Activated CD4-positive, alpha-beta memory T cell treated with anti-CD3 and anti-CD28 coated beads, Interleukin-2, amount 10 ng/mL, durations not matched to agents 7 days and 5 days (primary cell): ENCODE results near the gene SYT2. TPM values are rescaled to one million over a fixed set of nuclear protein-coding genes. Genes with fewer than 3 reads are reported as not detected.

Experiments
- CTCF ChIA-PET: fragments of 350-600 bp; sonication (Branson Sonifier 250); formaldehyde crosslinking; loops from one replicate; lab custom pipeline; 2021; ENCODE audit warnings: antibody characterized with exemption, inconsistent platforms; lab: Charles Lee
- POLR2A ChIA-PET: fragments of 350-600 bp; sonication (Branson Sonifier 250); formaldehyde crosslinking; loops from one replicate; lab custom pipeline; 2021; ENCODE audit warnings: antibody characterized with exemption; lab: Charles Lee
- DNase-seq: peaks from one replicate; pipeline ENCODE4 v3.0.0-alpha.2; 2020
- H3K27ac Mint-ChIP-seq: one replicate; pipeline ENCODE4 v1.8.0; 2021; ENCODE audit warnings: mild to moderate bottlenecking, mixed read lengths
- H3K27me3 Mint-ChIP-seq: one replicate; pipeline ENCODE4 v1.8.0; 2021; ENCODE audit warnings: mixed read lengths
- H3K36me3 Mint-ChIP-seq: one replicate; pipeline ENCODE4 v1.8.0; 2021; ENCODE audit warnings: low read depth, mixed read lengths
- H3K4me1 Mint-ChIP-seq: one replicate; pipeline ENCODE4 v1.8.0; 2021; ENCODE audit warnings: mixed read lengths
- H3K4me3 Mint-ChIP-seq: one replicate; pipeline ENCODE4 v1.8.0; 2021; ENCODE audit warnings: mild to moderate bottlenecking, mixed read lengths
- H3K9me3 Mint-ChIP-seq: one replicate; pipeline ENCODE4 v1.8.0; 2021; ENCODE audit warnings: mixed read lengths
- total RNA-seq, 2 experiments: library from RNA; stranded (reverse); gene quantifications; one replicate each; pipeline ENCODE4 v1.2.3, GENCODE V29; 2021

Gene SYT2
- total RNA-seq, 2 experiments from 2014 or later, result not detected

DNA sequence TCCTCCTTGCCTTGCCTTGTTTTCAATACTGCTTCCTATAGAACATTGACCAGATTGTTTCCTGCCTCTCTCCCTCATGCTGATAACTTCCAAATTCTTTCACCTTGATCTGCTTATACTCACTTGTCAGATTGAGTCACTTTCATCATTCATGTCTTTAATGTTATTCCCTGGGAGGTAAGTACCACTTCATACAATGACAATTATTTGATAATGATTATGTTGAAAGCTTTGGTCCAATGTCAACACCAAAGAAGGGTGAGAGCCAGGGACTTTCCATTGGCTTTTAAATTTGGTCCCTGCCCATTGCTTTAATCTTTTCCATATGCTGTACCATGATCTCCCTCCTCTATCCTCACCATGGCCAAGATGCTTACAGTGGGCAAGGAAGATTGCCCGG, 137.4 kb downstream of the SYT2 start:
- peaks cover 2% of the 10 kb centered on the region for H3K36me3 Mint-ChIP-seq
- ChIA-PET POLR2A (no interaction called here), CTCF (interaction anchor here (1.3 to 1.9 kb wide), 3 partner anchors 39 to 147 kb away, joined by 3 to 6 read pairs (median 5); no protein-coding TSS in a partner anchor)

DNA sequence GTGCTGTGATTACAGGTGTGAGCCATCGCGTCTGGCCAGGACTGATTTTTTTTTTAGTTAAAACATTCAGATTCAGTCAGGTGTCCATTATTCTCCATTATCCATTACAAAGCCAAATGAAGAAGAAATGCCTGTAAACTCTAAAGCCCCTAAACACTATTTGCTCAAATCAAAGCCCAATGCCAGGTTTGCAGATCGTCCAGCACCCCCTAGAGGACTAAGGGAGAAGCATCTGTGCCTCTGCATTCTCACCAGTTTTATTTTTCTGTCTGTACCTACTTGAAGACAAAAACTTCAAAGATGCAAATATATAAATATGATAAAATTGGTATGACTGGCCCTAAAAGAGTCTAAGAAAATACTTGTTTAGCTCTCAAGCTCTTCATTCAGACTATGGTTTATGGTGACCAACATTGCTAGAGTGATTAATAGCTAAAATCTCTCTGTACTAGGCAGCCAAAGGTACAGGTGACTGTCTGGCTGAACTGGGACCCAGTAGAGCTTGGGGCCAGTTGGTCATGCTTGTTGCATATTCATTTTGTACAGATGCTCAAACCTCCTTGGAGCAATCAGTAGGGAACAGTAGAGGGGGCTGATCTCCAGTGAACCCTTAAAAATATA, 138.4 kb downstream of the SYT2 start:
- no peaks in the 10 kb centered on the region for H3K27me3 Mint-ChIP-seq
- H3K4me1 Mint-ChIP-seq, result peaks cover 3% of the 10 kb centered on the region
- peak; percentile 35 for DNase-seq
- ChIA-PET POLR2A (interaction anchor here (1.0 kb wide), 1 partner anchor 107 kb away, joined by 3 read pairs; no protein-coding TSS in a partner anchor), CTCF (interaction anchor here (0.7 to 2.2 kb wide), 15 partner anchors 9 to 285 kb away, joined by 3 to 7 read pairs (median 4); partner anchors contain the start of gene UBE2T)
- H3K4me3 Mint-ChIP-seq, result no peak overlapping the region
- no peaks in the 10 kb centered on the region for H3K9me3 Mint-ChIP-seq
- H3K27ac Mint-ChIP-seq, result no peak overlapping the region
- H3K36me3 Mint-ChIP-seq, result peaks cover 2% of the 10 kb centered on the region

More for the DNA sequence above, 137.4 kb downstream of the SYT2 start:
- no peaks in the 10 kb centered on the region for H3K4me1 Mint-ChIP-seq
- H3K4me3 Mint-ChIP-seq, result no peak overlapping the region
- H3K27me3 Mint-ChIP-seq, result no peaks in the 10 kb centered on the region
- no peak for DNase-seq
- no peak overlapping the region for H3K27ac Mint-ChIP-seq
- H3K9me3 Mint-ChIP-seq, result no peaks in the 10 kb centered on the region

DNA sequence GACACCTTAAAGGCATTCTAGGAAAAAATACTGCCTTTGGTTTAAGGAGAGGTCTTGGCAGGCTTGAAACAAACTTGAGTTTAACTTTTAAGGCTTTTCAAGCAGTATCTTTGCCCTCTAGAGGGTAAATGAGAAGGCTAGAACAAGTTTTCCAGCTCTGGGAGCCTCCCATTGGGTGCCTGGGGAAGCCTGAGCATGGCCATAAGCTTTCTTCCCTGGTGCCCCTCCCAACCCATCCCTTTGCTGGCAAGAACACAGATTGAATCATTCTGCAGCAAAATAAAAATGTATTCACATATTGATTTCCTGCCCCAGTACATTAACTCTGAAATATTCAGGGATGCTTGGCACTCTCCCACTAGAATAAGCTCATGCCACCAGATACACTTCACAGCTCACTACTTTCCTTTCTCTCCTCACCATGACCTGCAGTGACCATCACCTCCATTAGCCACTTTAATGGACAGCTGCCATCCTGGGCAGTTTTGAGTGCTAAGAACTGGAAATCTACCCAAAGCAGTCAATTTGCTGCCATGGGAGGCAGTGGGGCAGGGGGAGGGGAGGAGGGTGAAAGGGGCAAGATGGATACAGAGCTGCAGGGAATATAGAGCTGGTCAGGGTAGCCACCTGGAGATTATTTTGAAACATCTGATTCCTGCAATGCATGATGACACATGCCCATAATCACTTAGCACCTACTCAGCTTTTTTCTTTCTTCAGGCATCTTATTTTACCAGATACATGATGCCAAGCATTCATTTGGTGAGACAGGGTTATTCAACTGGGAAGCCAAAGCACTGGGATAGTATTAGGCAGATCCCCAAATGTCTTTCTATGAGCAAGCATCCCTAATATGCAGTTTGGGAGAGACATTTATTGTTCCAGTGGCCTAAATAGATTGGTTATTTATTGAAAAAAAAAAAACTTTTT, 140.6 kb downstream of the SYT2 start:
- ChIA-PET POLR2A (no interaction called here), CTCF (interaction anchor here (0.5 to 1.6 kb wide), 2 partner anchors 228 to 1731 kb away, joined by 4 read pairs; partner anchors contain the start of gene UBE2T)
- no peak overlapping the region for H3K27ac Mint-ChIP-seq
- H3K4me1 Mint-ChIP-seq, result peaks cover 12% of the 10 kb centered on the region
- no peaks in the 10 kb centered on the region for H3K9me3 Mint-ChIP-seq
- no peaks in the 10 kb centered on the region for H3K27me3 Mint-ChIP-seq
- DNase-seq, result no peak
- no peak overlapping the region for H3K4me3 Mint-ChIP-seq
- H3K36me3 Mint-ChIP-seq, result peaks cover 2% of the 10 kb centered on the region

DNA sequence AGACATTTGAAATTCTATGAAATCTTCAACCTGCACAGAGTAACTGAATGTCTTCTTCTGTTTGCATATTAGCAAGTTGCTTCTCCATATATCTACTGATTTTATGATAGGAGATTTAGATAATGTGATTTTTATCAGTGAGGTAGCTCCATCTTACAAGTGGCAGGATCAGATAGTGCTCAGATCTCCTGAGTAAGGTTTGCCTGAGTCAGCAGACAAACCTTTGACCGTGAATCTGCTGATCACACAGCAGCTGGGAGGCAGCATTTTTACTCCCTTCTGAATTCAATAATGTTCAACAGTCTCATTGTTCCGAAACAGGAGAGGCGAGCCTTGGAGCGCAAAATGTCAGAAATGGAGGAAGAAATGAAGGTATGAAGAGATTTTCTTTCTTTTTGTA, 141.4 kb downstream of the SYT2 start:
- H3K36me3 Mint-ChIP-seq, result peaks cover 2% of the 10 kb centered on the region
- no peak overlapping the region for H3K4me3 Mint-ChIP-seq
- ChIA-PET POLR2A (no interaction called here), CTCF (interaction anchor here (0.5 to 1.6 kb wide), 3 partner anchors 151 to 1730 kb away, joined by 4 read pairs; partner anchors contain the start of gene UBE2T)
- no peaks in the 10 kb centered on the region for H3K27me3 Mint-ChIP-seq
- no peak overlapping the region for H3K27ac Mint-ChIP-seq
- no peaks in the 10 kb centered on the region for H3K9me3 Mint-ChIP-seq
- no peak for DNase-seq
- H3K4me1 Mint-ChIP-seq, result peaks cover 12% of the 10 kb centered on the region

DNA sequence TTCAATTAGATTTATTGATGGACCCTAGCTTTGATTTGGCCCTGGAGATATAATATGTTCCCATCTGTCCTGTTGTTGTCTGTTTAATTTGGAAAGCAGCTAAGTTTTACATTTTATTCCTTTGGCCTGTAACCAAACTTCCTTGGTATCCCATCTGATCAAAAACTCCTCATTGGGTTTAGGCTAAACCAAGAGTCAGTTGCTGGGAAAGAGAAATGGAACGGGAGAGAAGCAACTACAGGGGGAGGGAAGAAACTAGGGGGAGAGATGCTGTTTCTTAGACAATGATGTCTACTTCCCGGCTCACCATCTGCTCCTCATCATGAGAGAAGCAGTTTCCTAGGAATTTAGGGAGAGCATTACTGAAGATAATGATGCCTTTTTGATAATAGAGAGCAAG, 141.8 kb downstream of the SYT2 start:
- Mint-ChIP-seq H3K27ac (no peak overlapping the region), H3K4me3 (no peak overlapping the region), H3K27me3 (no peaks in the 10 kb centered on the region), H3K4me1 (peaks cover 12% of the 10 kb centered on the region), H3K9me3 (no peaks in the 10 kb centered on the region), H3K36me3 (peaks cover 2% of the 10 kb centered on the region)
- ChIA-PET CTCF (interaction anchor here (1.1 to 1.6 kb wide), 2 partner anchors 151 to 227 kb away, joined by 4 read pairs; partner anchors contain the start of gene UBE2T), POLR2A (no interaction called here)
- no peak for DNase-seq

DNA sequence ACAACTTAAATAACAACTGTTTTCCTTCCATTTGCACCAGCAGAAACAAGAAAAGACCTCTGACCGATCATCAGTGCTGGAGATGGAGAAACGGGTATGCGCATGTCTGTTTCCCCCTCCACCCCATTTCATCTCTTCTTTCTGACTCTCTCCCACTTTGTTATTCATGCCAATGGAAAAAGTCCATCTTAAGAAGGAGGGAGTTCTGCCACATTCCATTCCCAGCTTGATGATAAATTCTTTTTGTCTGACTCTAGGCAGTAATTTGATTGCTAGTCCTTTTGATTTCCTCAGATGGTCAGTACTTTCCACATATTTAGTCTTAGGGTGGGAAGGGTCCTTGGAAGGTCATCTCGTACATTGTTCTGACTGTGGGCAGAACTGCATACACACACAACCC, 142.5 kb downstream of the SYT2 start:
- Mint-ChIP-seq H3K9me3 (no peaks in the 10 kb centered on the region), H3K27ac (no peak overlapping the region), H3K4me1 (peaks cover 12% of the 10 kb centered on the region), H3K4me3 (no peak overlapping the region), H3K36me3 (peaks cover 2% of the 10 kb centered on the region), H3K27me3 (no peaks in the 10 kb centered on the region)
- ChIA-PET POLR2A (no interaction called here), CTCF (interaction anchor here (1.1 kb wide), 1 partner anchor 152 kb away, joined by 4 read pairs; no protein-coding TSS in a partner anchor)
- no peak for DNase-seq

DNA sequence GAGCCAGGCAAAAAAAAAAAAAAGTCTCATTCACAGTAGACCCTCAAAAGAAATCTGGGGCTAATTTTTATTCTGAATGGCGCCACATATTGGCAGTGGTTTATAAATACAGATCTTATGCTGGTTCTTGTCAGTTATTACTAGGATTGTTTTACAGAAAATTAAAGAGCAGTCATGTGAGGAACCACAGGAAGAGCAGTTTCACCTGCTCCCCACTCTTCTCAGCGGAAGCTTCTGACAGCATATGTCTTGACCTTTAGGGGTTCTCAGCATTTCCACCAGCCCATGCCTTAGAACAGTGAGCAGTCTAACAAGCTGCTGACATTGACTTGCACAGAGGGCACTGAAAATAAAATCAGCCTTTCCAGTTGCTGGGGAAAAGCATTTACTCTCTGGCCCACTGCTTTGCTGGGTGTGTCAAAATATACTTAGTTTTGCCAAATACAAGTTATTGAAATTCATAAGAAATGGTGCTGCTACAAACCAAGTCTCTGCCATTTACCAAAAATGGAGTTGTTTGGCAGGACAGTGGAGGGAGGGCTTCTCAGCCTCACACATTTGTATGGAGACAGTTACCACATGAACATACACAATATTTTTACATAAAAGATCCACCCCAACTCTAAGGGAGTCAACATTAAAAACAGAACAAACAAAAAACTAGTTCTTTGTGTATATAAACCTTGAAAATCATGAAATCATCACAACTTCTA, 144.2 kb downstream of the SYT2 start:
- H3K4me3 Mint-ChIP-seq, result no peak overlapping the region
- no peak overlapping the region for H3K27ac Mint-ChIP-seq
- H3K9me3 Mint-ChIP-seq, result no peaks in the 10 kb centered on the region
- peaks cover 2% of the 10 kb centered on the region for H3K36me3 Mint-ChIP-seq
- peaks cover 17% of the 10 kb centered on the region for H3K4me1 Mint-ChIP-seq
- ChIA-PET POLR2A (no interaction called here), CTCF (interaction anchor here (1.2 to 1.3 kb wide), 2 partner anchors 8 to 216 kb away, joined by 3 read pairs; no protein-coding TSS in a partner anchor)
- no peak for DNase-seq
- no peaks in the 10 kb centered on the region for H3K27me3 Mint-ChIP-seq

DNA sequence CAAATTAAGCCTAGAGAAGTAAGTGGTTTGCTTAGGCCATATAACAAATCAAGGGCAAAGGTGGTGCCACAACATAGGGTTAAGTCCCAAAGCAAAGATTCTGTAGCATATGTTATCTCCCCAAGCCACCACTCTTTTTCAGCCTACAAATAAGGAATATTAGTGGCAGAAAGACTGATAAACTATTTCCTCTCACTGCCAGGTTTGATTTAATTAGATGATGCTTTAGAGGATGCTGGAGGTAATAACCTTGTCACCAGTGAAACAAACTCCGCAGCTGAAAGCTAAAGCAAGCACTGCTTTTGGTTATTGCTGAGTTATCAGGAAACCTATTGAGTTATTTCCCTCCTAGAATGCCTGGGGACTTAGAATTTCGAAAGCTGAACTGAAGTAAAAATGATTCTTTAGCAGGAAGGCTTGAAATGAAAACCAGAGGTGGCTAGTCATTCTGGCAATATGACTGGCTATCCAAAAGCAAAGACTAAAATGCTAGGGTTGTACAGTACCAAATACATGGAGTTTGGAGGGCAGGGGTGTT, 145.2 kb downstream of the SYT2 start:
- peaks cover 17% of the 10 kb centered on the region for H3K4me1 Mint-ChIP-seq
- no peaks in the 10 kb centered on the region for H3K9me3 Mint-ChIP-seq
- H3K36me3 Mint-ChIP-seq, result peaks cover 2% of the 10 kb centered on the region
- ChIA-PET CTCF (interaction anchor here (0.6 to 1.2 kb wide), 2 partner anchors 9 to 17 kb away, joined by 3 read pairs; no protein-coding TSS in a partner anchor), POLR2A (no interaction called here)
- DNase-seq, result no peak
- H3K27me3 Mint-ChIP-seq, result no peaks in the 10 kb centered on the region
- H3K4me3 Mint-ChIP-seq, result no peak overlapping the region
- H3K27ac Mint-ChIP-seq, result no peak overlapping the region

DNA sequence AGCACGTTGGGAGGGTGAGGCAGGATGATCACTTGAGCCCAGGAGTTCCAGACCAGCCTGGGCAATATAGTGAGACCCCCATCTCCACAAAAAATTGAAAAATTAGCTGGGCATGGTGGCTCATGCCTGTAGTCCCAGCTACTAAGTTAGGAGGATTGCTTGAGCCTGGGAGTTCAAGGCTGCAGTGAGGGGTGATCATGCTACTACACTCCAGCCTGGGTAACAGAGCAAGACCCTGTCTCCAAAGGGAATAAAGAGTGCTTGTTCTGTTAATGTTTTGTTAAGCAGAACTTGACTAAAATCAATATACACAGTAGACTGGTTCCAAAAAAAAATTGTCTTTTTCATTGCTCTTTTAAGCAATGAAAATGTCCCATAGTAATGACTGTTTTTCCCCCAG, 146.4 kb downstream of the SYT2 start:
- H3K27ac Mint-ChIP-seq, result no peak overlapping the region
- peaks cover 17% of the 10 kb centered on the region for H3K4me1 Mint-ChIP-seq
- no peak overlapping the region for H3K4me3 Mint-ChIP-seq
- no peak for DNase-seq
- no peaks in the 10 kb centered on the region for H3K27me3 Mint-ChIP-seq
- ChIA-PET POLR2A (no interaction called here), CTCF (no interaction called here)
- no peaks in the 10 kb centered on the region for H3K36me3 Mint-ChIP-seq
- H3K9me3 Mint-ChIP-seq, result no peaks in the 10 kb centered on the region

DNA sequence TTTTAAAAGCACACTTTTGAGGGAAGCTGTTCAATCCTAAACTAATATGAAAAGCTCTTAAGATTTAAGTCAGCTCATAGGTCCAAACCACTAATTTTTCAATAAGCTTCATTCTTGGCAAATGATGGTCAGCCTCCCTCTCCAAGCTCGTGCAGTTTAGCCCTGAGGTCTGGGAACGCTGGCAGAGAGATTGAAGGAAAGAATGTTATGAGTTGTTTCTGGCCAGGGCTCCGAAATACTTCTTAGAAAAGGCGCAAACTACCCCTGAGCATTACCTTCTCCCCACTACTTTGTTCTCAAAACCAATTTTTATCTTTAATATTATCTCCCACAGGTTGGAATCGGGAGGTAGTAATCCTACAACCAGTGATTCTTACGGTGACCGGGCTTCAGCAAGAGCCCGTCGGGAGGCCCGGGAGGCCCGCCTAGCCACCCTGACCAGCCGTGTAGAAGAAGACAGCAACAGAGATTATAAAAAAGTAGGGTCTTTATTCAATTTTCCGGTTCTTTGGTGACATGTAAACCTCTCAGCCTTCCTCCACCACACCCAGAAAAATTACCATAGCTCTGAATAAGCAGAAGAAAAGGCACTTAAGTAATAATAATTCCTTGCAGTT, 147.7 kb downstream of the SYT2 start:
- no peak for DNase-seq
- H3K4me1 Mint-ChIP-seq, result peaks cover 17% of the 10 kb centered on the region
- no peaks in the 10 kb centered on the region for H3K27me3 Mint-ChIP-seq
- H3K27ac Mint-ChIP-seq, result no peak overlapping the region
- no peaks in the 10 kb centered on the region for H3K36me3 Mint-ChIP-seq
- no peaks in the 10 kb centered on the region for H3K9me3 Mint-ChIP-seq
- CTCF ChIA-PET, result interaction anchor here (1.3 kb wide), 1 partner anchor 10 kb away, joined by 3 read pairs; no protein-coding TSS in a partner anchor
- no peak overlapping the region for H3K4me3 Mint-ChIP-seq
- POLR2A ChIA-PET, result no interaction called here

DNA sequence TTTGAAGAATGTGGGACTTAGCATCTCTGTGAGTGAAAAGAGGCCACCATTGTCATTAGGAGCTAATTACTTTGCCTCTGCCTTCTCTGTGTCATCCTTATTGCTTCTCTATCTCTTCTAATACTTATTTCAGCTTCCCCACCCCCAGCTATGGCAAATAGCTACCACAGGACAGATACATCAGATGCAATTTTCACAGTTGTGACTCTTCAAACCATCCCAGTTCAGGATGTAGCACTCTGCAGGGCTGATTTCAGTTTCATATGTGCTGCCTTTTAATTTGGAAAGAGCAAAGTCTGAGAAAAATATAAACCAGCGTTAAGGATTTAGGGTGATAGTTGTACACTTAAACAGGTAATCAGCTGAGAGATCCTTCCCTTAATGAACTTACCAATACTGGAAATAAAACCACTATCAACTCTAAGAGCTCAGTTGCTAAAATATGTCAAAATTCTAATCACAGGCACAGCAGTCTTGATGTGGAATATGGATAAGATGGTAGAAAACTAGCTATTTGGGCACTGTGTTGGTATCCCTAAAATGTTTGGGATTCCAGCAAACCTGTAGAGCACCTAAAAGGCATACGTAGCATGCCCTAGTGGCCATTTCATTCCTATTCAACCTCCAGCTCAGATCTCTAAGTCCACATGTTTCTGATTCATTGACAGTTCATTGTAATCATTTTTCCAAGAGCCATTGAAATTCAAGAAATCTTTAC, 148.4 kb downstream of the SYT2 start:
- H3K4me1 Mint-ChIP-seq, result peaks cover 13% of the 10 kb centered on the region
- no peaks in the 10 kb centered on the region for H3K36me3 Mint-ChIP-seq
- H3K9me3 Mint-ChIP-seq, result no peaks in the 10 kb centered on the region
- POLR2A ChIA-PET, result no interaction called here
- no peaks in the 10 kb centered on the region for H3K27me3 Mint-ChIP-seq
- CTCF ChIA-PET, result interaction anchor here (0.6 to 1.5 kb wide), 4 partner anchors 9 to 382 kb away, joined by 3 to 4 read pairs (median 4); no protein-coding TSS in a partner anchor
- H3K4me3 Mint-ChIP-seq, result no peak overlapping the region
- H3K27ac Mint-ChIP-seq, result no peak overlapping the region
- no peak for DNase-seq
